Activated T-cell treated with anti-CD3 and anti-CD28 coated beads, Interleukin-2, amount 50 U/mL, for 72 hours (primary cell): ENCODE data around the gene GLI3. TPM values are rescaled to one million over a fixed set of nuclear protein-coding genes. Genes with fewer than 3 reads are reported as not detected.

Experiments
- ATAC-seq, 2 donors: fragments of 150-1000 bp; cut with Tn5 transposase; replicated peaks in 1 of 2; 2 replicates each; pipeline ENCODE4 v1.10.0; 2021; ENCODE audit warnings: moderate library complexity in 2 of 2, mild to moderate bottlenecking in 1 of 2
- DNase-seq, 2 donors: peaks; one replicate each; pipeline ENCODE4 v3.0.0; 2021 to 2022; ENCODE audit warnings: mixed read lengths in 1 of 2
- H3K27ac Mint-ChIP-seq: one replicate; pipeline ENCODE4 v1.8.0; 2022; ENCODE audit warnings: mild to moderate bottlenecking, moderate library complexity, mixed read lengths
- H3K27me3 Mint-ChIP-seq: one replicate; pipeline ENCODE4 v1.8.0; 2022; ENCODE audit warnings: low read depth, mixed read lengths
- H3K36me3 Mint-ChIP-seq, 2 donors: one replicate each; pipeline ENCODE4 v1.8.0; 2022; ENCODE audit warnings: mixed read lengths in 2 of 2, mild to moderate bottlenecking in 1 of 2; ENCODE audit not compliant: insufficient read depth in 2 of 2
- H3K4me1 Mint-ChIP-seq: one replicate; pipeline ENCODE4 v1.8.0; 2022; ENCODE audit warnings: low read depth, mixed read lengths
- H3K4me3 Mint-ChIP-seq, 2 donors: one replicate each; pipeline ENCODE4 v1.8.0; 2022; ENCODE audit warnings: mild to moderate bottlenecking in 2 of 2, mixed read lengths in 2 of 2, moderate library complexity in 2 of 2
- H3K9me3 Mint-ChIP-seq, 2 donors: one replicate each; pipeline ENCODE4 v1.8.0; 2022; ENCODE audit warnings: mixed read lengths in 2 of 2
- total RNA-seq, 2 donors: library from RNA; stranded (reverse); gene quantifications; one replicate each; pipeline ENCODE4 v1.2.3, GENCODE V29; 2022

The GLI3 gene
- total RNA-seq, 2 donors from 2014 or later = 0.29 to 0.51 TPM

DNA sequence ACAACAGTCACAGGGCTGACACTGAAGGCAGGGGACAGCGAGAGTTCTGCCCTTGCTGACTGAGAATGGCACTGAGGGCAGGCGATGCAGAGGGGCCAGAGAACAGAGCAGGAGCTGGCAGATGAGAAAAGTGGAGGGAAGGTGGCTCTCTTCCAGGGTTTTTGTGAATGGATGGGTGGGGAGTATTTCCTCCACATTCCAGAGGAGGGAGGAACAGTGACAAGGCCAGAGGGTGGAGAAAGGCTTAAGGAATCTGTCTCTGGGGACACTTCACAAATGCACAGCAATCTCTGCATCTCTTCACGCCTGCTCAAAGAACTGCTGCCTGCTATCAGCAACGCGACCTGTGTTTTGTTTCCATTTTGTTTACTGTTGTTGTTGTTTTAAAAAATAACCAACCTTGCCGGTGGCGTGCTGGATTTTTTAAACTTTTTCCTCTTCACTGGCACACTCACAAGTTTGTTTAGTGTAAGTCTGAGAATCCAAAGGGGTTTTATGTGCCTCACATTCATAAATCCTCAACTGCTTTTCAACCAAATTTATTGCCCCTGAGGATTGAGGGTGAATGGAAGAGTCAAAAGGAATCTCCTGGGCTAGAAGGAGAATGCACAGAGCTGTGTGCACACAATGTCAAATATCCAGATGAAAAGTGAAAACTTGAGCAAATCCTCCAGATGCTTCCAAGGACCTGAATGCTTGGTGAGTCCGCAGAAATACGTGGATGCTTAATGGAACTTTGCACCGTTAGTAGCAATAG lies 129.3 kb downstream of the GLI3 start:
- no peak overlapping the region for H3K27ac Mint-ChIP-seq
- H3K36me3 Mint-ChIP-seq = no peaks in the 10 kb centered on the region
- H3K9me3 Mint-ChIP-seq = no peaks in the 10 kb centered on the region
- no peak overlapping the region for H3K4me3 Mint-ChIP-seq
- DNase-seq = no peak
- peaks cover 18% of the 10 kb centered on the region for H3K27me3 Mint-ChIP-seq
- no peak for ATAC-seq
- H3K4me1 Mint-ChIP-seq = no peaks in the 10 kb centered on the region

DNA sequence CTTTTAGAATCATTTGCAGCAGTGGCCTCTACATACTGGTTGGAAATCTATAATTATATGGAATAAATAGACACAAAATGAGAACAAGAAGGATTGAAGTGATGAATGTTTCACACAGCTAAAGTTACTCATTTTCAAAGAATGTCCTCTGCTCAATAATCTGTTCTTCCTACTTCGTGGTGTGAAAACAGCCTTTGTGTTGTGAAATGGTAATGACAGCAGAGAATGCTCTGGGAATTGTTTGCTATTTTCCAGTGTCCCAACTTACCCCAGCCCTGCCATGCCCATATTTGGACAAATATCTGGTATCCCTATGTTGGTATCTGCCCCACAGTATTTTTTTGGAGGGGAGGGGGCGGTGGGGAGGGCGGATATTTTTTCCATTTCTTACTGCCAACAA lies 130.4 kb downstream of the GLI3 start:
- Mint-ChIP-seq H3K36me3 (no peaks in the 10 kb centered on the region), H3K4me3 (no peak overlapping the region), H3K9me3 (no peaks in the 10 kb centered on the region), H3K27ac (no peak overlapping the region), H3K27me3 (peaks cover 17% of the 10 kb centered on the region), H3K4me1 (no peaks in the 10 kb centered on the region)
- DNase-seq = no peak
- no peak for ATAC-seq

DNA sequence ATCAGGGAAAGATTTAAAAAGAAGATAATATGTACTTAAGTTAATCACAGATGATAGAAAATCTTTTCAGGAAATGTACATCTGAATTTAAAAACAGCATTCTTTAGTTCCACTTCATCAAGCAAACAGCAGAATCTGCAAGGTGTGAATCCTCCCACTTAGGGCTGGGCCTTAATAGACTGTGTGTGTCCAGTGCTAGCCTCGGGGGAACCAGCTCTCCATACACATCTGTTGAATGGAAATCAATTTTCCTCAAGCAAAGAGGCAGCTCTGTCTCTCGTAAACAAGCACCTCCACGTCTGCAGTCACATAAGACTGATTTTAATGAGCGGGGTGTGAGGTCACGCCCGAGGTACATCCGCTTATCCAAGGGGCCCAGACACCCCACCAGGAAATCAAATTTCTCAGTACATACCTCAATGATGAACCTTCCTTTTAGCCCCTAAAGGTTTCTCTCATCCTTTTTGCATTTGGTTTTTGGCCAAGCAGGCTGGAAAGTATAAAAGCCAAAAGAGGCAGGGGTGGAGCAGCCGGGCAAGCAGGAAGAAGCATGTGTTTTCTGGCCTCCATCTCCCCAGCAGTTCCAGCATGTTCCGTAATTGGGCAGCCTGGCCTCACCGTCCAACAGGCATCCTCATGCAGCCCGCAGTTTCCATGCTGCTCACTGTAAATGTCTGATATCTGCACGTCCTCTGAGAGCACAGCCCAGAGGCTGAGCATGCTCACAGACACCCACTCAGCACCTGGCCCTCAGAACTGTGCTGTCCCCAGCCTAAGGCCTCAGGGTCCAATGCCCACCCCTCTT lies 131.3 kb downstream of the GLI3 start:
- H3K36me3 Mint-ChIP-seq = no peaks in the 10 kb centered on the region
- no peaks in the 10 kb centered on the region for H3K4me1 Mint-ChIP-seq
- no peaks in the 10 kb centered on the region for H3K9me3 Mint-ChIP-seq
- H3K27me3 Mint-ChIP-seq = peaks cover 10% of the 10 kb centered on the region
- ATAC-seq (no peak), DNase-seq (no peak)
- H3K27ac Mint-ChIP-seq = no peak overlapping the region
- no peak overlapping the region for H3K4me3 Mint-ChIP-seq

DNA sequence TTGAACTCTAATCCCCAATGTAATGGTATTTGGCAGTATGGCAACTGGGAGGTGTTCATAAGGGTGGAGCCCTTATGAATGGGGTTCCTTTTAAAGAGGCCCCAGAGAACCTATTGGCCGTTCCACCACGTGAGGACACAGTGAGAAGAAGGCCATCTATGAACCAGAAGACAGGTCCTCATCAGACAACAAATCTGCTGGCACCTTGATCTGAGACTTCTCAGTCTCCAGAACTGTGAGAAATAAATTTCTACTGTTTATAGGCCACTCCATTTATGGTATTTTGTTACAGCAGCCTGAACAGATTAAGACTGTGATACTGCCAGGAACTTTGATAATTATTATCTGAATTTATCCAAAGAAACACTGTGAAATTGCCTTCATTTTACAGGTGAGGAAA lies 132.3 kb downstream of the GLI3 start:
- Mint-ChIP-seq H3K4me3 (no peak overlapping the region), H3K36me3 (no peaks in the 10 kb centered on the region), H3K9me3 (no peaks in the 10 kb centered on the region), H3K4me1 (no peaks in the 10 kb centered on the region), H3K27me3 (peaks cover 9% of the 10 kb centered on the region), H3K27ac (no peak overlapping the region)
- ATAC-seq = no peak
- no peak for DNase-seq

DNA sequence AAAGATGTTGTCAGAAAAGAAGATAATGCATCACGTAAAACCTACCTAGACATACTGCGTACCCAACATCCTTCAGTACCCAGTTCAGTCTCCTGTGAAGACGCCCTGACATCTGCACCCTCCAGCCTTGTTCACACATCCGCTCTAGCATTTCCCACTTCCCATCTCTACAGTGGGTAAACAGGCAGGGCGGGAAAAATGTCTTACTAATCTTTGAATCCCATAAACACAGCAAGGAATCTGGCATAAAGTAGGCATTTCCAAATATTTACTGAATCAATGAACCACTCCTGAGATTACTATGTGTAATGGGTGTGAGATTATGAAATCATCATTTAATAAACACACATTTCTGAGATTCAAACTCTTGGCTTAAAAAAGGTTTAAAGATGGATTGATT lies 132.8 kb downstream of the GLI3 start:
- ATAC-seq (no peak), DNase-seq (no peak)
- peaks cover 5% of the 10 kb centered on the region for H3K27me3 Mint-ChIP-seq
- H3K27ac Mint-ChIP-seq = no peak overlapping the region
- H3K9me3 Mint-ChIP-seq = no peaks in the 10 kb centered on the region
- no peaks in the 10 kb centered on the region for H3K36me3 Mint-ChIP-seq
- H3K4me1 Mint-ChIP-seq = no peaks in the 10 kb centered on the region
- H3K4me3 Mint-ChIP-seq = no peak overlapping the region

DNA sequence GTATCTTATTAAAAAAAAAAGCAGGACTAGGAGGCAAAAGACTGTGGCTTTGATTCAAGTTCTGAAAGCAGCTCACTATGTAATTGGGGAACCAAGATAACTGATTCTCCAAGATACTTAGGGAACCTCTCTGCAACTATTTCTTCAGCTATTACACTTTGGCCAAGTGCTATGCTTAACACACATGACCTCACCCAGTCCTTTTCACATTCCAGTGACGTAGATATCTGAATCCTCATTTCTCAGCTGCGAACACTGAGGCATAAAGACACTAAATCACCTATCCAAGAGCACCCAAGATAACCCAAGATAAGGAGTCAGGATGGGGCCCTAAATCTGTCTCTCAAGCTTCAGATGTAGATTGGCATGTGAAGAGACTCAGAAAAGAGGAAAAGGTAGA lies 133.6 kb downstream of the GLI3 start:
- ATAC-seq (no peak), DNase-seq (no peak)
- Mint-ChIP-seq H3K27me3 (no peaks in the 10 kb centered on the region), H3K4me1 (no peaks in the 10 kb centered on the region), H3K9me3 (peaks cover 0 to 2% of the 10 kb centered on the region in 2 donors), H3K4me3 (no peak overlapping the region), H3K27ac (no peak overlapping the region), H3K36me3 (no peaks in the 10 kb centered on the region)

DNA sequence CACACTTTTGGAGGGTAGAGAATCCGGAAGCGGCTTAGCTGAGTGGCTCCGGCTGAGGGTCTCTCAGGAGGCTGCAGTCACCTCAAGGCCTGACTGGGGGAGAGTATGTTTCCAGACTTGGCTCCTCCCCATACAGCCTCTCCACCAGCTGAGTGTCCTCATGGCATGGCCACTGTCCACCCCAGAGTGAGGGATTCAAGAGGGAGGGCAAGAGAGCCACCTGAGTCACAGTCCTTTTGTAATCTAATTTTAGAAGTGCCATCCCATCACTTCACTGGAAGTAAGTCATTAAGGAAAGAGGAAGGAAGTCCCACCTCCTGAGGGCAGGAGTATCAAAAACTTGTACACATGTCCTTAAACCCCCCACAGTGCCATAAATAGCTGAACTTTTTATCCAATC lies 134.0 kb downstream of the GLI3 start:
- no peaks in the 10 kb centered on the region for H3K36me3 Mint-ChIP-seq
- no peaks in the 10 kb centered on the region for H3K4me1 Mint-ChIP-seq
- H3K4me3 Mint-ChIP-seq = no peak overlapping the region
- no peak for ATAC-seq
- DNase-seq = no peak
- peaks cover 0 to 2% of the 10 kb centered on the region in 2 donors for H3K9me3 Mint-ChIP-seq
- H3K27ac Mint-ChIP-seq = no peak overlapping the region
- no peaks in the 10 kb centered on the region for H3K27me3 Mint-ChIP-seq

DNA sequence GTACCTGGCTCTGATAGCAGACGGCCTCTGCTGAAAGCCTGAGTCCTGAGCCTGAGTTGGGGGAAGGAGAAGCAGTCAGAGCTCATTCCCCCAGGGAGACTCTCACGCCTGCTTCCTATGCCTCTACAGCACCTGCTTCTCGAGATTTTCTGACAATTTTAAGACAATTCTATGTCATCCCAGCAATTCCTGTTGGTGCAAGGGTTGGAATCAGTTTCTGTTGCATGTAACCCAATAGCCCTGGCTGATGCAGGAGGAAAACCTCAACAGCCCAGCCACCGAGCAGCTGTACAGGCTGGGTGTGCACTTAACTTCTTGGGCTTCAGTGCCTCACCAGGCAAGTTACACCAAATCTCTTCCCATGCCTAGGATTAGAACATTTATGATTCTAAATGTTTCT lies 134.7 kb downstream of the GLI3 start:
- Mint-ChIP-seq H3K4me3 (no peak overlapping the region), H3K9me3 (peaks cover 0 to 2% of the 10 kb centered on the region in 2 donors), H3K4me1 (no peaks in the 10 kb centered on the region), H3K27ac (no peak overlapping the region), H3K27me3 (no peaks in the 10 kb centered on the region), H3K36me3 (no peaks in the 10 kb centered on the region)
- ATAC-seq (no peak), DNase-seq (no peak)

DNA sequence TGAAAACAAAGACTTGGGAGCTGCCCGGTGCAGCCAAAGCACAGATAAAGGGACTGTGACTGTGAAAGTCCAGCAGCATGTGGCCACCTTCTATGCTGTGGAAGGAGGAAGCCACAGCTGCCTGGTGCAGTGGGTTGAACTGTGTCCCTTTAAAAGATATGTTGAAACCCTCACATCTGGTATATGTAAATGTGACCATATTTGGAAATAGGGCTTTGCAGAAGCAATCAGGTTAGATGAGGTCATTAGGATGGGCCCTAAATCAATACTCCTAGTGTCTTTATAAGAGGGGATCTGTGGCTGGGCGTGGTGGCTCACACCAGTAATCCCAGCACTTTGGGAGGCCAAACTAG lies 136.9 kb downstream of the GLI3 start:
- no peak overlapping the region for H3K27ac Mint-ChIP-seq
- no peaks in the 10 kb centered on the region for H3K4me1 Mint-ChIP-seq
- H3K9me3 Mint-ChIP-seq = peaks cover 0 to 2% of the 10 kb centered on the region in 2 donors
- DNase-seq (no peak), ATAC-seq (no peak)
- H3K4me3 Mint-ChIP-seq = no peak overlapping the region
- no peaks in the 10 kb centered on the region for H3K27me3 Mint-ChIP-seq
- no peaks in the 10 kb centered on the region for H3K36me3 Mint-ChIP-seq

DNA sequence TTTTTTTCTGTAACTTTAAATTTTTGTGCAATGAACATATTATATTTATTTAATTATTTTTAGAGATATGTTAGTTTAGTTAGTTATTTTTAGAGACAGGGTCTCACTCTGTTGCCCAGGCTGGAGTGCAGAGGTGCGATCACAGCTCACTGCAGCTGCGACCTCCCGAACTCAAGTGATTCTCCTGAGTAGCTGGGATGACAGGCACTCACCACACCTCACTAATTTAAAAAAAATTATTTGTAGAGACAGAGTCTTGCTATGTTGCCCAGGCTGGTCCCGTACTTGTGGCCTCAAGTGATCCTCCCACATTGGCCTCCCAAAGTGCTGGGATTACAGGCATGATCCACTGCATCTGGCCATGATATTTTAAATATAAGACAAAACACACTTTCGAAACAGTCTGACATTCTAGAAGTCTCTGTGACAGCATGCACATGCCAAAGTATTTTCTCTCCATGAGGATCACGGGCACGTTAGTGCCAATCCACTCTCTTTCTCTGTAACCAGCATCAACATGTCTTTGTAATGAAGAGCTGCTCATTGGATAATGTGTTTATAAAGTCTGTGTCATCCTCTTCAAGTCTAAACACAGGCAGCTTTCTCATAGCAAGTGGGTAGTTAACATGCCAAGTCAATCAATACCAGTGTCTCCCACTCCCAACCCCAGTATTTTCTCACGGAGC lies 137.4 kb downstream of the GLI3 start:
- Mint-ChIP-seq H3K36me3 (no peaks in the 10 kb centered on the region), H3K4me1 (no peaks in the 10 kb centered on the region), H3K9me3 (peaks cover 0 to 2% of the 10 kb centered on the region in 2 donors), H3K27me3 (no peaks in the 10 kb centered on the region), H3K4me3 (no peak overlapping the region), H3K27ac (no peak overlapping the region)
- DNase-seq = no peak
- ATAC-seq = no peak

DNA sequence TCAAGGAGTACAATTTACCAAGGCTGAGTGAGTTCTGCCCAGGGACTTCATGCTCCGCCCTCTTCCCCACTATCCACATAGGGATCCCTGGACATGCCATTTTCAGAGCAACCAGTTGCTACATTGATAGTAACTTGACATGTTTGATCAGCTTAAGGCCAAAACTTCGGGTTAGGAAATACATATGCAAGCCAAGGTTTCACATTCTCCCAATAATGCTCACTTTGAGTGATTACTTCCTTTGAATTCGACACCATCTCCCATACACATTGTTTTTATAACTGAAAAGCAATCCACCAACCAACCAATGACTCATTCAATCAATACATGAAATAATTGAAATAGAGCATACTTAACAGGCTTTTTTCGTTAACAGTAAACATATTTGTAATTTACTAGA lies 137.9 kb downstream of the GLI3 start:
- no peak overlapping the region for H3K27ac Mint-ChIP-seq
- peaks cover 0 to 2% of the 10 kb centered on the region in 2 donors for H3K9me3 Mint-ChIP-seq
- no peaks in the 10 kb centered on the region for H3K36me3 Mint-ChIP-seq
- no peaks in the 10 kb centered on the region for H3K4me1 Mint-ChIP-seq
- no peak overlapping the region for H3K4me3 Mint-ChIP-seq
- H3K27me3 Mint-ChIP-seq = no peaks in the 10 kb centered on the region
- no peak for DNase-seq
- no peak for ATAC-seq

DNA sequence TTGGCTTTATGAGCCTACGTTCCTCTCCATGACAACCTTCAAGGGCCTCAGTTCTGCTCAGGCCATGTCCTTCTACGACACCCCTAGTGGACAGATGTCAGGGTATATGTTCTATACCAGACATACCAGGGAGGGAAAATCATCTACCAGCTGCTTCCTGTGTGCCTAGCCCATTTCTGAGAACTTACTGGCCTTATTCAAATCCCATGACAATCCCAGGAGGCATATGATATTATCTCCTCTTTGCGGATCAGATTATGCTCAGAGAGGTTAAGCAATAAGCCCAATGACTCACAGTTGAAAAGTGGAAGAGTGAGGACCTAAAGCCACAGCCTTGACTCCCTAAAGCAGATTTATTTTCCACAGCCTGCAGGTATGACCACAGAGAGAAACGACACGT lies 139.3 kb downstream of the GLI3 start:
- Mint-ChIP-seq H3K36me3 (no peaks in the 10 kb centered on the region), H3K27me3 (no peaks in the 10 kb centered on the region), H3K4me1 (no peaks in the 10 kb centered on the region), H3K27ac (no peak overlapping the region), H3K4me3 (no peak overlapping the region), H3K9me3 (peaks cover 0 to 2% of the 10 kb centered on the region in 2 donors)
- DNase-seq (no peak), ATAC-seq (no peak)
